Karpas-422 (cell line): ENCODE results near the gene TLX1. TPM values are rescaled to one million over a fixed set of nuclear protein-coding genes. Genes with fewer than 3 reads are reported as not detected.

Experiments
- DNase-seq: peaks from one replicate; pipeline ENCODE4 v3.0.0-alpha.2; 2015
- H2AFZ ChIP-seq: fragments of 200-600 bp; sonication (generic); 2 replicates; pipeline ENCODE4 v1.6.1; 2014; ENCODE audit warnings: antibody characterized with exemption, low read length, mixed read lengths
- H3K27ac ChIP-seq: fragments of 200-600 bp; sonication (generic); 2 replicates; pipeline ENCODE4 v1.5.1; 2014; ENCODE audit warnings: mild to moderate bottlenecking, low read length, moderate library complexity
- H3K27me3 ChIP-seq: fragments of 200-600 bp; sonication (generic); 2 replicates; pipeline ENCODE4 v1.6.1; 2014; ENCODE audit warnings: low read length, mixed read lengths
- H3K36me3 ChIP-seq: fragments of 200-600 bp; sonication (generic); 2 replicates; pipeline ENCODE4 v1.6.1; 2014; ENCODE audit warnings: low read length, mixed read lengths; ENCODE audit not compliant: insufficient read depth
- H3K4me1 ChIP-seq: fragments of 200-600 bp; sonication (generic); 2 replicates; pipeline ENCODE4 v1.6.1; 2014; ENCODE audit warnings: mild to moderate bottlenecking, low read length, mixed read lengths
- H3K4me2 ChIP-seq: fragments of 200-600 bp; sonication (generic); 2 replicates; pipeline ENCODE4 v1.6.1; 2014; ENCODE audit warnings: low read length, low read depth, mild to moderate bottlenecking; ENCODE audit not compliant: poor library complexity, severe bottlenecking
- H3K4me3 ChIP-seq: fragments of 200-600 bp; sonication (generic); 2 replicates; pipeline ENCODE4 v1.5.1; 2014; ENCODE audit warnings: mild to moderate bottlenecking, antibody characterized with exemption, low read length, mixed read lengths
- H3K79me2 ChIP-seq: fragments of 200-600 bp; sonication (generic); 2 replicates; pipeline ENCODE4 v1.6.1; 2014; ENCODE audit warnings: mild to moderate bottlenecking, low read length, mixed read lengths
- H3K9ac ChIP-seq: fragments of 200-600 bp; sonication (generic); 2 replicates; pipeline ENCODE4 v1.6.0; 2014; ENCODE audit warnings: low read length
- H3K9me2 ChIP-seq: fragments of 200-600 bp; sonication (generic), shearing (Covaris generic); replicated peaks from 2 replicates; pipeline ENCODE4 v1.6.0; 2014; ENCODE audit warnings: mild to moderate bottlenecking, low read length, moderate library complexity; ENCODE audit not compliant: insufficient read depth
- H3K9me3 ChIP-seq: fragments of 300-700, 200-600 bp; sonication (generic); 2 replicates; pipeline ENCODE4 v1.6.1; 2014; ENCODE audit warnings: low read length, mixed read lengths
- H4K20me1 ChIP-seq: fragments of 200-600 bp; sonication (generic); 2 replicates; pipeline ENCODE4 v1.6.1; 2014; ENCODE audit warnings: mild to moderate bottlenecking, antibody characterized with exemption, low read length, low read depth; ENCODE audit not compliant: insufficient read depth
- total RNA-seq: library from RNA; depleted of rRNA; stranded (reverse); fragments of >200 nt; shearing (Covaris generic); gene quantifications from 2 replicates; pipeline ENCODE4 v1.2.3, GENCODE V29; 2014; ENCODE audit warnings: low replicate concordance

The TLX1 gene
- total RNA-seq, 1 experiment from 2014 or later: not detected

GRCh38 chr10:101134299-101135127, 3.4 kb downstream of the TLX1 start:
- H3K4me2 ChIP-seq: no peak overlapping the region
- no peaks in the 10 kb centered on the region for H4K20me1 ChIP-seq
- DNase-seq: no peak
- no peaks in the 10 kb centered on the region for H3K9me2 ChIP-seq
- H3K9me3 ChIP-seq: no peaks in the 10 kb centered on the region
- no peak overlapping the region for H3K4me3 ChIP-seq
- H3K9ac ChIP-seq: no peak overlapping the region
- no peaks in the 10 kb centered on the region for H3K4me1 ChIP-seq
- no peaks in the 10 kb centered on the region for H3K36me3 ChIP-seq
- H3K27ac ChIP-seq: no peak overlapping the region
- H2AFZ ChIP-seq: no peak overlapping the region
- no peaks in the 10 kb centered on the region for H3K27me3 ChIP-seq
- H3K79me2 ChIP-seq: no peaks in the 10 kb centered on the region

GRCh38 chr10:101135141-101136006, 4.3 kb downstream of the TLX1 start:
- no peaks in the 10 kb centered on the region for H4K20me1 ChIP-seq
- H3K9me3 ChIP-seq: no peaks in the 10 kb centered on the region
- no peak overlapping the region for H3K27ac ChIP-seq
- no peaks in the 10 kb centered on the region for H3K36me3 ChIP-seq
- H3K4me1 ChIP-seq: no peaks in the 10 kb centered on the region
- no peak overlapping the region for H3K4me3 ChIP-seq
- no peak overlapping the region for H3K9ac ChIP-seq
- no peaks in the 10 kb centered on the region for H3K27me3 ChIP-seq
- no peak for DNase-seq
- H3K9me2 ChIP-seq: no peaks in the 10 kb centered on the region
- no peak overlapping the region for H2AFZ ChIP-seq
- H3K79me2 ChIP-seq: no peaks in the 10 kb centered on the region
- H3K4me2 ChIP-seq: no peak overlapping the region

- Histone ChIP-seq H3K27ac (no peak overlapping the region), H3K9ac (no peak overlapping the region), H3K9me3 (no peaks in the 10 kb centered on the region), H3K4me2 (no peak overlapping the region), H3K4me3 (no peak overlapping the region), H3K36me3 (no peaks in the 10 kb centered on the region), H2AFZ (no peak overlapping the region), H3K79me2 (no peaks in the 10 kb centered on the region), H3K4me1 (no peaks in the 10 kb centered on the region), H4K20me1 (no peaks in the 10 kb centered on the region), H3K27me3 (no peaks in the 10 kb centered on the region), H3K9me2 (no peaks in the 10 kb centered on the region)
- DNase-seq: no peak
These were observed 5.1 kb downstream of the TLX1 start for GRCh38 chr10:101136007-101136707.

- Histone ChIP-seq H3K4me3 (no peak overlapping the region), H3K9me2 (no peaks in the 10 kb centered on the region), H3K4me1 (no peaks in the 10 kb centered on the region), H3K36me3 (no peaks in the 10 kb centered on the region), H3K9me3 (no peaks in the 10 kb centered on the region), H3K9ac (no peak overlapping the region), H3K79me2 (no peaks in the 10 kb centered on the region), H2AFZ (no peak overlapping the region), H3K27ac (no peak overlapping the region), H3K4me2 (no peak overlapping the region), H3K27me3 (no peaks in the 10 kb centered on the region), H4K20me1 (no peaks in the 10 kb centered on the region)
- DNase-seq: no peak
These were observed 5.6 kb downstream of the TLX1 start for GRCh38 chr10:101136708-101137121.

GRCh38 chr10:101137271-101137670, 6.2 kb downstream of the TLX1 start:
- Histone ChIP-seq H4K20me1 (no peaks in the 10 kb centered on the region), H3K9ac (no peak overlapping the region), H3K79me2 (no peaks in the 10 kb centered on the region), H3K9me3 (no peaks in the 10 kb centered on the region), H3K4me2 (no peak overlapping the region), H3K4me1 (no peaks in the 10 kb centered on the region), H3K36me3 (no peaks in the 10 kb centered on the region), H3K27ac (no peak overlapping the region), H3K27me3 (no peaks in the 10 kb centered on the region), H3K9me2 (no peaks in the 10 kb centered on the region), H3K4me3 (no peak overlapping the region), H2AFZ (no peak overlapping the region)
- no peak for DNase-seq

- Histone ChIP-seq H3K79me2 (no peaks in the 10 kb centered on the region), H3K9me3 (no peaks in the 10 kb centered on the region), H3K9ac (no peak overlapping the region), H3K9me2 (no peaks in the 10 kb centered on the region), H2AFZ (no peak overlapping the region), H3K4me1 (no peaks in the 10 kb centered on the region), H3K27me3 (no peaks in the 10 kb centered on the region), H3K4me3 (no peak overlapping the region), H4K20me1 (no peaks in the 10 kb centered on the region), H3K36me3 (no peaks in the 10 kb centered on the region), H3K4me2 (no peak overlapping the region), H3K27ac (no peak overlapping the region)
- DNase-seq: peak; percentile 17
These were observed 7.8 kb downstream of the TLX1 start for GRCh38 chr10:101138788-101139420.

GRCh38 chr10:101139421-101139911, 8.4 kb downstream of the TLX1 start:
- no peak overlapping the region for H2AFZ ChIP-seq
- no peak overlapping the region for H3K27ac ChIP-seq
- no peaks in the 10 kb centered on the region for H3K36me3 ChIP-seq
- no peaks in the 10 kb centered on the region for H3K4me1 ChIP-seq
- H3K9ac ChIP-seq: no peak overlapping the region
- H4K20me1 ChIP-seq: no peaks in the 10 kb centered on the region
- H3K9me3 ChIP-seq: no peaks in the 10 kb centered on the region
- no peaks in the 10 kb centered on the region for H3K79me2 ChIP-seq
- no peak overlapping the region for H3K4me3 ChIP-seq
- H3K9me2 ChIP-seq: no peaks in the 10 kb centered on the region
- H3K4me2 ChIP-seq: no peak overlapping the region
- H3K27me3 ChIP-seq: no peaks in the 10 kb centered on the region
- peak; percentile 12 for DNase-seq
